Measurements from ENCODE around the gene PPP4C. TPM values are rescaled to one million over a fixed set of nuclear protein-coding genes. Genes with fewer than 3 reads are reported as not detected.

Gene PPP4C
- total RNA-seq, 1 experiment from 2014 or later: 134 TPM

- H3K9me3 ChIP-seq: no peaks in the 10 kb centered on the region
- CTCF ChIA-PET: no interaction called here
- H3K4me1 ChIP-seq: no peaks in the 10 kb centered on the region
- H3K27me3 ChIP-seq (replicated peaks; ENCODE audit: control insufficient read depth, insufficient read depth, low read length): no peaks in the 10 kb centered on the region
- no TSS peak for BruUV-seq (replicated peaks)
- Mint-ChIP-seq H3K4me1 (ENCODE audit: low read depth, unreplicated experiment) (no peaks in the 10 kb centered on the region), H3K9me3 (ENCODE audit: unreplicated experiment) (no peaks in the 10 kb centered on the region), H3K27ac (ENCODE audit: unreplicated experiment) (no peak overlapping the region), H3K36me3 (ENCODE audit: insufficient read depth, unreplicated experiment) (peaks cover 68% of the 10 kb centered on the region), H3K4me3 (ENCODE audit: unreplicated experiment) (no peak overlapping the region), H3K27me3 (ENCODE audit: insufficient read depth, unreplicated experiment) (no peaks in the 10 kb centered on the region)
- no peak overlapping the region for H3K4me3 ChIP-seq (ENCODE audit: low read depth, low read length)
- H3K36me3 ChIP-seq (ENCODE audit: control insufficient read depth, insufficient read depth, low read length): peaks cover 3% of the 10 kb centered on the region
- intact Hi-C loops (cut with micrococcal nuclease; ENCODE audit: unreplicated experiment): no loop called here
- no peak for TF ChIP-seq CTCF (IDR thresholded peaks at IDR 0.05; ENCODE audit: insufficient read depth in 1 of 2, low read depth in 1 of 2, low read length in 1 of 2, severe bottlenecking in 1 of 2, unreplicated experiment in 1 of 2)
- POLR2A ChIA-PET: no interaction called here
- DNase-seq: no peak
Observed at GRCh38 chr16:30084096-30084815, 8.5 kb downstream of the PPP4C start.

GRCh38 chr16:30084816-30085159 lies 9.0 kb downstream of the PPP4C start:
- ChIA-PET POLR2A (no interaction called here), CTCF (no interaction called here)
- Histone ChIP-seq H3K27me3 (replicated peaks; ENCODE audit: control insufficient read depth, insufficient read depth, low read length) (no peaks in the 10 kb centered on the region), H3K4me3 (ENCODE audit: low read depth, low read length) (no peak overlapping the region), H3K9me3 (no peaks in the 10 kb centered on the region), H3K4me1 (no peaks in the 10 kb centered on the region), H3K36me3 (ENCODE audit: control insufficient read depth, insufficient read depth, low read length) (peaks cover 1% of the 10 kb centered on the region)
- H3K27me3 Mint-ChIP-seq (ENCODE audit: insufficient read depth, unreplicated experiment): no peaks in the 10 kb centered on the region
- no peak overlapping the region for H3K4me3 Mint-ChIP-seq (ENCODE audit: unreplicated experiment)
- TSS peak; percentile 22 for BruUV-seq (replicated peaks)
- intact Hi-C loops (cut with micrococcal nuclease; ENCODE audit: unreplicated experiment): no loop called here
- no peaks in the 10 kb centered on the region for H3K4me1 Mint-ChIP-seq (ENCODE audit: low read depth, unreplicated experiment)
- H3K27ac Mint-ChIP-seq (ENCODE audit: unreplicated experiment): no peak overlapping the region
- H3K9me3 Mint-ChIP-seq (ENCODE audit: unreplicated experiment): no peaks in the 10 kb centered on the region
- no peak for DNase-seq
- peaks cover 62% of the 10 kb centered on the region for H3K36me3 Mint-ChIP-seq (ENCODE audit: insufficient read depth, unreplicated experiment)
- TF ChIP-seq CTCF (IDR thresholded peaks at IDR 0.05; ENCODE audit: insufficient read depth in 1 of 2, low read depth in 1 of 2, low read length in 1 of 2, severe bottlenecking in 1 of 2, unreplicated experiment in 1 of 2): no peak

GRCh38 chr16:30085247-30085646 lies 9.5 kb downstream of the PPP4C start:
- CTCF ChIA-PET: no interaction called here
- Histone ChIP-seq H3K4me1 (peaks cover under 1% of the 10 kb centered on the region; the same call in 1 of the 2 replicates), H3K9me3 (no peaks in the 10 kb centered on the region), H3K4me3 (ENCODE audit: low read depth, low read length) (no peak overlapping the region), H3K36me3 (ENCODE audit: control insufficient read depth, insufficient read depth, low read length) (peaks cover 1% of the 10 kb centered on the region), H3K27me3 (replicated peaks; ENCODE audit: control insufficient read depth, insufficient read depth, low read length) (no peaks in the 10 kb centered on the region)
- H3K36me3 Mint-ChIP-seq (ENCODE audit: insufficient read depth, unreplicated experiment): peaks cover 59% of the 10 kb centered on the region
- POLR2A ChIA-PET: no interaction called here
- H3K4me1 Mint-ChIP-seq (ENCODE audit: low read depth, unreplicated experiment): no peaks in the 10 kb centered on the region
- no peaks in the 10 kb centered on the region for H3K9me3 Mint-ChIP-seq (ENCODE audit: unreplicated experiment)
- no TSS peak for BruUV-seq (replicated peaks)
- no peak overlapping the region for H3K27ac Mint-ChIP-seq (ENCODE audit: unreplicated experiment)
- H3K4me3 Mint-ChIP-seq (ENCODE audit: unreplicated experiment): no peak overlapping the region
- TF ChIP-seq CTCF (IDR thresholded peaks at IDR 0.05; ENCODE audit: insufficient read depth in 1 of 2, low read depth in 1 of 2, low read length in 1 of 2, severe bottlenecking in 1 of 2, unreplicated experiment in 1 of 2): no peak
- DNase-seq: no peak
- H3K27me3 Mint-ChIP-seq (ENCODE audit: insufficient read depth, unreplicated experiment): no peaks in the 10 kb centered on the region
- intact Hi-C loops (cut with micrococcal nuclease; ENCODE audit: unreplicated experiment): no loop called here

Data from Caco-2 (cell line).